Right forelimb (tissue), 1 donor: ENCODE results near the gene OCEL1.
"Not testable (repeated sequence)": the region's sequence is repeated elsewhere in the genome, so short reads cannot be mapped to it uniquely, and the experiment has no call there.

ENCODE experiments used
- DNase-seq: peaks from one replicate; pipeline ENCODE4 v3.0.0-alpha.2; 2018

OCEL1 gene

GRCh38 chr19:17226002-17226933 lies at the start of gene OCEL1:
TSS of gene OCEL1 (plus strand) at chr19:17226226. CDS start at chr19:17226248, 22 bp downstream.
- DNase-seq = peak; percentile 97

GRCh38 chr19:17178291-17178690 lies 47.7 kb upstream of the OCEL1 start:
- no peak for DNase-seq

- no peak for DNase-seq
Observed at GRCh38 chr19:17180997-17181702, 44.9 kb upstream of the OCEL1 start.

- DNase-seq = no peak
Observed at GRCh38 chr19:17183271-17183761, 42.7 kb upstream of the OCEL1 start.

- DNase-seq = no peak
Observed at GRCh38 chr19:17183858-17184321, 42.1 kb upstream of the OCEL1 start.

GRCh38 chr19:17184371-17184841 lies 41.6 kb upstream of the OCEL1 start:
- no peak for DNase-seq

GRCh38 chr19:17185590-17185989 lies 40.4 kb upstream of the OCEL1 start:
- no peak for DNase-seq

- DNase-seq = not testable (repeated sequence)
Observed at GRCh38 chr19:17191736-17192135, 34.3 kb upstream of the OCEL1 start.

- DNase-seq = no peak
Observed at GRCh38 chr19:17192751-17193150, 33.3 kb upstream of the OCEL1 start.

GRCh38 chr19:17194608-17195007 lies 31.4 kb upstream of the OCEL1 start:
- DNase-seq = no peak

- DNase-seq = no peak
Observed at GRCh38 chr19:17195106-17195505, 30.9 kb upstream of the OCEL1 start.

- no peak for DNase-seq
Observed at GRCh38 chr19:17196610-17197009, 29.4 kb upstream of the OCEL1 start.

GRCh38 chr19:17197666-17198065 lies 28.4 kb upstream of the OCEL1 start:
- DNase-seq = no peak

- no peak for DNase-seq
Observed at GRCh38 chr19:17200408-17201079, 25.5 kb upstream of the OCEL1 start.

GRCh38 chr19:17202249-17202648 lies 23.8 kb upstream of the OCEL1 start:
- no peak for DNase-seq

- no peak for DNase-seq
Observed at GRCh38 chr19:17202713-17203112, 23.3 kb upstream of the OCEL1 start.

- DNase-seq = no peak
Observed at GRCh38 chr19:17205237-17206140, 20.5 kb upstream of the OCEL1 start.

- DNase-seq = no peak
Observed at GRCh38 chr19:17206736-17207581, 19.1 kb upstream of the OCEL1 start.

- no peak for DNase-seq
Observed at GRCh38 chr19:17209126-17210036, 16.6 kb upstream of the OCEL1 start.

GRCh38 chr19:17210296-17210695 lies 15.7 kb upstream of the OCEL1 start:
- DNase-seq = no peak
